ENCODE results near the gene GZF1.

GZF1 gene

GRCh38 chr20:23361476-23362391 is at the start of gene GZF1:
GZF1 (plus strand) TSS chr20:23362182; CDS start chr20:23364384, 2,202 bp downstream.
- peak; percentile 98 for DNase-seq

- DNase-seq, result no peak
Measured at GRCh38 chr20:23313271-23313670, 48.7 kb upstream of the GZF1 start.

- DNase-seq, result no peak
Measured at GRCh38 chr20:23314699-23315098, 47.3 kb upstream of the GZF1 start.

GRCh38 chr20:23315099-23315498 is 46.9 kb upstream of the GZF1 start:
- DNase-seq, result no peak

DNA sequence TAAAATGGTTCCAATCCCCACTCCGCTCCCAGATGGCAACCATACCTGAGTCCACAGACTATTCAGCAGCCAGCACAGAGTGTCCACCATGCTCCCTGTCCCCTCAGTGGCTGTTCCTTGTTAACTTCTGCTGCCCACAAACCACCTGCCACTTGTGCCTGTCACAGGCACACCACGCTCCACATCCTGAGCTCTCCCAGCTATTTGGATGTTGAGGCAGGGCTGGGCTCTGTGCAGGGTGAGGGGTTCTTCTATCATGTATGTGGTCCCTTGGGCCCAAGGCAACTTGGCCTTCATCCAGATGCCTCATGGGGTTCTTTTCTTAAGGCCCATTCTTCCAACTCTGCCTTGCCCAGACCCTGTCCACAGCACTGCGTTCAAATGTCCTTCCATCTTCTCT is 45.4 kb upstream of the GZF1 start:
- DNase-seq, result no peak

GRCh38 chr20:23317081-23317480 is 44.9 kb upstream of the GZF1 start:
- DNase-seq, result no peak

DNA sequence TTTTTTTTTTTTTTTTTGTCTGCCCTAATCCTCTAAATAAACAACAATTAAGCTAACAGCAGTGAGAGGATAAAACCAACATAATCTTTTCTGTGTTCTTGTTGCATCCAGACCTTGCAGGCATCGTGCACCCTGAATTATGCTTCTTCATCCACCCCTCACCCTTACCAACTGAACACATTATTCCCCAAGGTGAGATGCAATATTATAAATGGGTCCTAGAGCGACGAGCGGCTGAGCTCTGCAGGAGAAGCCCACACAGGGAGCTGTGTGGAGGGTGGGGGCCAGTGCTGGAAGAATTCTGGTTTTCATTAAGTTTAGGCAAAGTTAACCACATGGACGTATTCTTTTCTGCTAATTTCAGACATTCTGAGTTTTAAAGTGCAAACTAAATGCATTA is 43.6 kb upstream of the GZF1 start:
- no peak for DNase-seq

DNA sequence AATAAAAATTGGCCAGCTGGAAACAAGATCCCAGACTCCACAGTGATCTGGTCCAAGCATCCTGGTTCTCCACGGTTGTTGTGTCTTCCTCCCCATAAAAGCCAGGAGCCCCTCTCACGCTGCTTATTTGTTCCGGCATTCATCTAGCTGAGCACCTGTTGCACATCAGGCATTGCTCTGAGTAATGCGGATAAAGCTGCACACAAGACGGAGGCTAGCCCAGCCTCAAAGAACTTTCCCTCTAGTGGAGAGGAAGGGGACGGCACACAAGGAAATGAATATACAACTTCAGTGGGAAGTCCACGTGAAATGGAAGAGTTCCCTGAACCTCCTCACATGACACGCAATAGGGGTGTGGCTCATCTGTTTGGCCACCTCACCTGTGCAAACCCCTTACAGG is 41.7 kb upstream of the GZF1 start:
- DNase-seq, result no peak

GRCh38 chr20:23325107-23325506 is 36.9 kb upstream of the GZF1 start:
- no peak for DNase-seq

GRCh38 chr20:23326774-23327173 is 35.2 kb upstream of the GZF1 start:
- no peak for DNase-seq

- no peak for DNase-seq
Measured at GRCh38 chr20:23327617-23328333, 34.2 kb upstream of the GZF1 start.

DNA sequence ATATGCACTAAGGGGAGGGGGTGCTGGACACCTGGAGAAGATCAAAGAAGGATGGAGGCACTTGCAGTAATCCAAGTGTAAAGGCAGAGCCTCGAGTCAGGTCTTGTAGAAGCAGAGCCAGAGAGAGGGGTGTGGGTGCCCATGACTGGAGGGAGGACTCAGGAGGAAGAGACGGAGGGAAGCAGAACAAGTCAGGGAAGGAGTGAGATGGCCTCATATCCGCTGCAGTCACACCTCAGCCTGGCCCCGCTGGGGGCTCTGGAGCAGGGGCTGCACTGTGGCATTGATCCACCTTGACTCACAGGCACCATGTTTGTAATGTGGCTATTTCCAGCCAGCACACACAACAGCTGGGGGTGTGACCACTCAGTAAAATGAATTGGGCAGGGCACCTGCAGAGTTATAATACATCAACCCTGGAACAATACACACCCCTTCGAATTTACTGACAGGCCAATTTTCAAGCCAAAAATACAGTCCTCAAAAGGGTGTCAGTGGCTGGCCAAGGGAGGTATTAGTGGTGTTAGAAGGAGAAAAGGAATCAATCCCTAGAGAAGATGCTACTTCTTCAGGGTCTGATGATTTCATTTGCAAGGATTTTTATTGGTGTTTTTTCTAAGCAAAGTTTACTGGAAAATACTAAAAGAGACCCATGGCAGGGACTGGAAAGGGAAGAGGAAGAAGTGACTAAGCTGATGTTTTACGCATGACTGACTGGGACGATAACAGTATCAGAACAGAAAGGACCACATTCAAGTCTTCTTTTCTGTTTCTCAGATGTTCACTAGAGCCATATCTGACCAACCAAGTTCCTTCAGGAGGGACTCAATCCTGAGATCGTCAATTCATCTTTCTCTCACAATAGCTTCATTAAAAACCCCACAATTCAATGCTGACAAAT is 30.3 kb upstream of the GZF1 start:
- DNase-seq, result no peak

DNA sequence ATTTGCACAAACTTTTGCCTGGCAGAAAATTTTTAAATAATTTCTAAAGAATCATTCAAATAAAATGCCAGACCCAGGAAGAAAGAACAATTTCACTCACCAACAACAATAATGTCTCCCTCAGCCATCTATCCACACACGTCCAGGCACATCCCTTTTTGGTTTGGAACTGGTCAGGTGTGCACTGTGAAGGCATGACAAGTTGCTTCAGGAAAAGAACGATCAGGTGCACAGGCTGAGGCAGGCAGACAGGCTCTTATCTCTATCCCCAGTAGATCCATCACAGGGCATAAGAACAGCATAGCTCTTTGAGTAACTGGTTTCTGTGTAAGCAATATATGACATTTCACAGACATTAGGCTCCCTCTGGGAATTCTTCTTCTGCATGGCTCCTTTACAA is 29.5 kb upstream of the GZF1 start:
- no peak for DNase-seq

DNA sequence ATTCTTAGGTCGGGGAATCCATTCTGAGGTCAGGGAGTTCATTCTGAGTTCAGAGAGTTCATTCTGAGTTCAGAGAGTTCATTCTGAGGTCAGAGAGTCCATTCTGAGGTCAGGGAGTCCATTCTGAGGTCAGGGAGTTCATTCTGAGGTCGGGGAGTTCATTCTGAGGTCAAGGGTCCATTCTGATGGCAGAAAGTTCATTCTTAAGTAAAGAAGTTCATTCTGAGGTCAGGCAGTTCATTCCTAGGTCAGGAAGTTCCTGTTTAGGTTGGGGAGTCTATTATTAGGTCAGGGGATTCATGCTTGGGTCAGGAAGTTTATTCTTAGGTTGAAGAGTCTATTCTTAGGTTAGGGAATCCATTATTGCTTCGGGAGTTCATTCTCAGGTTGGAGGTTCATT is 27.9 kb upstream of the GZF1 start:
- DNase-seq, result no peak

DNA sequence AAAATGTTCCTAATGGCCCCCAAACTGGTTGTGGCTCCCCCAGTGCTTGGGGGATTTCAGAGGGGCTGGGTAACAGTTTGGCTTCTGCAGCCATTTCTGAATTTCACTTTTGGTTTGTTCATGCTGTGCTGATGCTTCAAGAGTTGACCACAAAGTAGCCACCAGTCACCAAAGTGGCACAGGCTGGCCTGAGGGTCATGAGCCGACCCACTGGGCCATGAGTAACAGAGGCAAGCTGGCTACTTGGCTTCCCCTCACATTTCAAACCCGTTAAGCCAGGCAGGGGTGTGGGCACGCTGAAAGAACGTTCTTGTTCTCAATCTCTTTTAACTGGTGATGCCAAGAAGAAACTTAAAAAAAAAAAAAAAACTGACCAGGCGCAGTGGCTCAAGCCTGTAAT is 26.5 kb upstream of the GZF1 start:
- DNase-seq, result no peak

GRCh38 chr20:23336476-23336875 is 25.5 kb upstream of the GZF1 start:
- no peak for DNase-seq

DNA sequence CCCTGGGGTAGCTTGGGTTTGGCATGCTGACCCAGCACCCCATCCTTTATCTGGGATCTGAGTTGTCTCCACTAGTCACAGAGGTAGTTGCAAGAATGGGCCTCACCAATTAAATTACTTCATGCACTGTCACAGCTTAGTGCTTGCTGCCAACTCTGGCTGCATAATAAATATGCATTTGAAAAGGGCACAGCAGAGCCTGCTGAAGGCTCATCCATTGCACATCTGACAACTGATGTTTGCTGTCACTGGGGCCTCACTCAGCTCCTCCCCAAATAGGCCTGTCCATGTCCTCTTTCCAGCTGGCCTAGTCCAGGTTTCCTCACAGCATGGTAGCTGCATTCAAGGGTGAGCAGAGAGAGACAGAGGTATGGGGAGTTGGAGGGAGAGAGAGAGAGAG is 24.7 kb upstream of the GZF1 start:
- no peak for DNase-seq

GRCh38 chr20:23339986-23340385 is 22.0 kb upstream of the GZF1 start:
- DNase-seq, result no peak

GRCh38 chr20:23340524-23340923 is 21.5 kb upstream of the GZF1 start:
- peak; percentile 35 for DNase-seq

DNA sequence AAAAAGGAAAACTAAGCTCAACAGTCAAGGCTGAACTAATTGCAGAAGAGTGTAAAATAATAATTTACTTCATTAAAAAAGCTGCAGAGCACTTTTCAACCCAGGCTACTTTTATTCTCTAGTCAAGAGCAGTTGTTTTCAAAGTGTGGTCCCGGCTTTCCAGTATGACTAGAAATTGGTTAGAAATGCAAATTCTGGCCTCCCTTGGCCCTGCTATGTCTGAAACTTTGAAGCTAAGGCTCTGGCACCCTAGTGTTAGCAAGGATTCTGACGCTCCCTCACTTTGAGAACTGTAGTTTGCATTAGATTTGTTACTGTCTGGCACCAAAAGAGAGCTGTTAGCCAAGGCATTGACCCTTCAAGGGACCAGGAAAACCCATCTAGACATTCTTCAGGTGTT is 20.9 kb upstream of the GZF1 start:
- DNase-seq, result no peak

DNA sequence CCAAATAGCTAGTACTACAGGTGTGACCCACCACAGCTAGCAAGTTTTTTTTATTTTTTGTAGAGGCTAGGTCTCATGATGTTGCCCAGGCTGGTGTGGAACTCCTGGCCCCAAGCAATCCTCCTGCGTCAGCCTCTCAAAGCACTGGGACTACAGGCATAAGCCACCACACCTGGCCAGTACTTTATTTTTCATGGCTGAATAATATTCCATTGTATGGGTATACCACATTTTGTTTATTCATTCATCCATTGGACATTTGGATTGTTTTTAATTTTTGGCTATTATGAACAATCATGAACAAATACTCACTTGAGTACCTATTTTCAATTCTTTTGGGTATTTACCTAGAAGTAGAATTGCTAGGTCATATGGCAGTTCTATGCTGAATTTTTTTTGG is 18.4 kb upstream of the GZF1 start:
- DNase-seq, result no peak

- no peak for DNase-seq
Measured at GRCh38 chr20:23344336-23344735, 17.6 kb upstream of the GZF1 start.

DNA sequence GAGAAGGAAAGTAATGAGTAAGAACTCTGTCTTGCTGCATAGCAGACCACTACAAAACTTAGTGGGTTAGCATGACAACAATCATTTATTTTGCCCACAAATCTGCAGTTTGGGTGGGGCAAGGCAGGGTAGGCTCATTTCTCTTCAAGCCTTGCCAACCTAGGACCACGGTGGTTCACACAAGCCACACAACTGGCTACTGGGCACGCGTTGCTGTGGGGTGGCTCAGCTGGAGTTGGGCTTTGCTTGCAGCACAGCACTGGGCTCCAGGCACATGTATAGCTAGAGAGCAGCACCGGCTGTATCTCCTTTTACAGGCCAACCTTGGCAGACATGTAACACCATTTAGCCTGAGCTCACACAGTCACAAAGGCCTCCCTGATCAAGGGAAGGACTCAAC is 16.0 kb upstream of the GZF1 start:
- DNase-seq, result no peak

Measured in CD4-positive, alpha-beta T cell treated with Interleukin-17A for 1 hour (primary cell).